GM12891 (cell line): ENCODE results near the gene SYT17. TPM values are rescaled to one million over a fixed set of nuclear protein-coding genes. Genes with fewer than 3 reads are reported as not detected.

Source experiments
- DNase-seq: peaks from one replicate; pipeline ENCODE4 v3.0.0; 2011; ENCODE audit warnings: low spot score; ENCODE audit not compliant: insufficient read length
- FAIRE-seq: peaks from 2 replicates; lab custom pipeline; 2011; peaks lifted over from hg19 to GRCh38; lab: Jason Lieb, UNC
- PAX5 ChIP-seq: IDR thresholded peaks from 2 replicates; pipeline ENCODE4 v1.6.1; 2011; ENCODE audit warnings: low read length, moderate library complexity, mild to moderate bottlenecking; ENCODE audit not compliant: insufficient read depth, severe bottlenecking
- POLR2A ChIP-seq: IDR thresholded peaks from 2 replicates; pipeline ENCODE4 v1.6.1; 2011; ENCODE audit warnings: low read depth, low read length, control low read depth
- POLR2AphosphoS5 ChIP-seq: IDR thresholded peaks from 2 replicates; pipeline ENCODE4 v1.6.1; 2011; ENCODE audit warnings: low read depth, low read length, control low read depth
- POU2F2 ChIP-seq: IDR thresholded peaks from 2 replicates; pipeline ENCODE4 v1.6.1; 2011; ENCODE audit warnings: low read depth, mild to moderate bottlenecking, control low read depth, low read length, moderate library complexity
- SPI1 ChIP-seq: IDR thresholded peaks from 2 replicates; pipeline ENCODE4 v1.6.1; 2011; ENCODE audit warnings: low read depth, low read length, control low read depth
- TAF1 ChIP-seq: IDR thresholded peaks from 2 replicates; pipeline ENCODE4 v1.6.1; 2011; ENCODE audit warnings: low read depth, low read length, control low read depth
- polyA plus RNA-seq: library from polyadenylated mRNA; unstranded; fragments of >200 nt; gene quantifications from one replicate; pipeline ENCODE4 v1.2.1, GENCODE V29; 2012; ENCODE audit warnings: low read depth, missing spikeins, inconsistent platforms; ENCODE audit not compliant: missing spikeins

The SYT17 gene, protein sequence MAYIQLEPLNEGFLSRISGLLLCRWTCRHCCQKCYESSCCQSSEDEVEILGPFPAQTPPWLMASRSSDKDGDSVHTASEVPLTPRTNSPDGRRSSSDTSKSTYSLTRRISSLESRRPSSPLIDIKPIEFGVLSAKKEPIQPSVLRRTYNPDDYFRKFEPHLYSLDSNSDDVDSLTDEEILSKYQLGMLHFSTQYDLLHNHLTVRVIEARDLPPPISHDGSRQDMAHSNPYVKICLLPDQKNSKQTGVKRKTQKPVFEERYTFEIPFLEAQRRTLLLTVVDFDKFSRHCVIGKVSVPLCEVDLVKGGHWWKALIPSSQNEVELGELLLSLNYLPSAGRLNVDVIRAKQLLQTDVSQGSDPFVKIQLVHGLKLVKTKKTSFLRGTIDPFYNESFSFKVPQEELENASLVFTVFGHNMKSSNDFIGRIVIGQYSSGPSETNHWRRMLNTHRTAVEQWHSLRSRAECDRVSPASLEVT
- polyA plus RNA-seq: 3.5 TPM

- peak; percentile 87 for FAIRE-seq
- TF ChIP-seq PAX5 (peak; percentile 81), TAF1 (no peak)
These were observed at the start of gene SYT17 for GRCh38 chr16:19167710-19168370. TSS of gene SYT17 (plus strand) at chr16:19168240. CDS start at chr16:19168647, 407 bp downstream.

DNA sequence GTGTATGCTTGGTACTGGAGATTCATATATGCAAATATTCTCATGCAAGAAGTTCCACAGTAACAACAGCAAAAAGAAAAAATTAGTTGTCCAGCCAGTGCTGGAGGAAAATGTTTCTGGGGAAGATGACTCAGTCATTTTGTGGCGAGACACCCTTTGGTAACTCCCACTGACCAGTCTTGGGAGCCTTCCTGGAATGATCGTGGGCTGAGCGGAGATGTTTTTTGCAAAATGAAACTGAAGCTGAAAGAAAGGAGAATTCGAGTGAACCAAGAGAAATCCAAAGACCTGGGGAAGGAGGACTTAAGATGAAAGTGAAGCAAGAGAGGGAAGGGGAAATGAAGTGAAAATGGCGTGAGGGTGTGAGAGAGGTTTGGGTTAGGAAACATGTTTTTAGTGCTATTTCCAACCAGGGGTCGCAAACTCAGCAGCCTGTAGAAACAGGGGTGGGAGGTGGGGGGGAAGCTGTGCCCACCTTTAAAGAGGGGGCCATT, 49.1 kb upstream of the SYT17 start:
- DNase-seq: no peak
- FAIRE-seq: no peak
- no peak for TF ChIP-seq POLR2A
- TF ChIP-seq SPI1: peak; percentile 27; the same call in 1 of the 2 replicates

More at GRCh38 chr16:19167710-19168370, at the start of gene SYT17:
- DNase-seq: peak; percentile 86

DNA sequence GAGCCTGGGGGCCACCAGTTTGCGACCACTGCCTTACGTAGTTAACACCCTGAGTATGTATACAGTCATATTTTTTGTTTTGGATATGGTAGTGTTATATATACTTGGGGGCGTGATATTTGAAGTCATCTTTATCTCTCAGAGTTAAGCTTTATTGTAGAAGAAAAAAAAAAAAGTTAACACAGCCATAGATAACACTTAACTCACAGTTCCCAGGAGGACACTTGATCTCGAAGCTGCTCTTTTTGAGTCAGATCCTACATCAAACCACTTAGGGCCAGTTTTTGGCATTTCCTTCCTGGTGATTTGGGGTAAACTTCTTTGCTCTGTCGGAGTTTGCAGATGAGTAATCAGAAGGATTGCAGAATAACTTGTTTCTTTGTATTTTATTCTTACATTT, 48.5 kb upstream of the SYT17 start:
- no peak for TF ChIP-seq PAX5
- no peak for FAIRE-seq
- DNase-seq: no peak

DNA sequence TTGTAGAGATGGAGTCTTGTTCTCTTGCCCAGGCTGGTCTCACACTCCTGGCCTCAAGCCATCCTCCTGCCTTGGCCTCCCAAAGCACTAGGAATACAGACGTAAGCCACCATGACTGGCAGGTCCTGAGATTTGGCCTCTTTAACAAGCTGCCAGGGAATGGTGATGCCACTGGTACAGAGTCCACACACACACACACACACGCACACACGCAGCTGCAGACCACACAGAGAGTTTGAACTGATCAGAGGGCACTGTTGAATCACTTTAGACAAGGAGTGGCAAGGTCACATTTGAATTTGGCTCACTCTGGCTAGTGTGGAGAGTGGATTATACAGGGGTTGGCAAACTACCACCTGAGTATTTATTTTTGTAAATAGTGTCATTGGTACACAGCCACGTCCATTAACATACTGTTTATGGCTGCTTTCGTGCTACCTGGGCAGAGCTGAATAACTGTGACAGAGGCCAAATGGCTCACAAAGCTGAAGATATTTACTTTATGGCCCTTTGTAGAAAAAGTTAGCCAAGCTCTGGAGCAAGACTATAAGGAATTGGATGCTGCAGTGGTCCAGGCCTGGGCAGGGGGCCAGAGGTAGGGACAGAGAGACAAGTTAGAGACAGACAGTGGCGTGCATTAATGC, 44.4 kb upstream of the SYT17 start:
- TF ChIP-seq SPI1: no peak
- TF ChIP-seq TAF1: no peak
- no peak for TF ChIP-seq POU2F2
- no peak for FAIRE-seq
- no peak for DNase-seq

DNA sequence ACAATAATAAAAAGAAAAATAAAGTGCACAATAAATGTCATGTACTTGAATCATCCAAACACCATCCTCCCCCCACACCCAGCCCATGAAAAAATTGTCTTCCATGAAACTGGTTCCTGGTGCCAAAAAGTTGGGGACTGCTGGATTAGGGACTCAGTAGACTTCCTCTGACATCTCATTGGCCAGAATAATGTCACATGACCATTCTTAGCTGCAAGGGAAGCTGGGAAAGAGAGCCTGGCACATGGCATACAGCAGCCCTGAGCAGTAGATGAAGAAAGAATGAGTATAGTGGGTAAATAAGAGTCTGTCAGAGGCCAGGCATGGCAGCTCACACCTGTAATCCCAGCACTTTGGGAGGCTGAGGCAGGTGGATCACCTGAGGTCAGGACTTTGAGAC, 41.7 kb upstream of the SYT17 start:
- DNase-seq (no peak), FAIRE-seq (no peak)
- no peak for TF ChIP-seq SPI1
- TF ChIP-seq PAX5: no peak
- no peak for TF ChIP-seq TAF1
- no peak for TF ChIP-seq POLR2AphosphoS5
- TF ChIP-seq POU2F2: no peak
- TF ChIP-seq POLR2A: no peak

DNA sequence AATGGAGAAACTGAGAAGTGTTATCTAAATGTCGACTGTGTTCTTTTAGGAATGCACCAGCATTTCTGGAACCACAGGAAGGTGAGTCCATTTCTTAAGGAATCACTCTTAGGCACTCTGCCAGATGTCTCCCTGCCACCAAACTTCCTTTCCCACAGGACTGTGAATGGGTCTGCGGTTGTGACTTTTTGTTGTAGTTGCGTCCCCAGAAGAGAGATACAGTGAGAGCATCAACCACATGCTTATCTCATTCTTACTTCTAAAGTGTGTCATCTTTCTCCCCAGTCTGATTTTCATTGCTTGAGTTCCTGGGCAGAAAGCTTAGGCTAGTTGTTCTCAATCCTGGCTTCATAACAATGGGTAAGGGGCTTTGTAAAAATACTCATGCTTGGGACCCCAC, 40.8 kb upstream of the SYT17 start:
- TF ChIP-seq TAF1 (no peak), SPI1 (no peak), POLR2AphosphoS5 (no peak), POLR2A (no peak), PAX5 (no peak), POU2F2 (no peak)
- DNase-seq (no peak), FAIRE-seq (no peak)

GRCh38 chr16:19127674-19128131, 40.3 kb upstream of the SYT17 start:
- FAIRE-seq: peak; percentile 62
- TF ChIP-seq POLR2AphosphoS5: no peak
- no peak for TF ChIP-seq PAX5
- TF ChIP-seq POU2F2: peak; percentile 82; the same call in 1 of the 2 replicates
- TF ChIP-seq TAF1: no peak
- no peak for TF ChIP-seq POLR2A
- peak; percentile 93 for TF ChIP-seq SPI1
- no peak for DNase-seq

DNA sequence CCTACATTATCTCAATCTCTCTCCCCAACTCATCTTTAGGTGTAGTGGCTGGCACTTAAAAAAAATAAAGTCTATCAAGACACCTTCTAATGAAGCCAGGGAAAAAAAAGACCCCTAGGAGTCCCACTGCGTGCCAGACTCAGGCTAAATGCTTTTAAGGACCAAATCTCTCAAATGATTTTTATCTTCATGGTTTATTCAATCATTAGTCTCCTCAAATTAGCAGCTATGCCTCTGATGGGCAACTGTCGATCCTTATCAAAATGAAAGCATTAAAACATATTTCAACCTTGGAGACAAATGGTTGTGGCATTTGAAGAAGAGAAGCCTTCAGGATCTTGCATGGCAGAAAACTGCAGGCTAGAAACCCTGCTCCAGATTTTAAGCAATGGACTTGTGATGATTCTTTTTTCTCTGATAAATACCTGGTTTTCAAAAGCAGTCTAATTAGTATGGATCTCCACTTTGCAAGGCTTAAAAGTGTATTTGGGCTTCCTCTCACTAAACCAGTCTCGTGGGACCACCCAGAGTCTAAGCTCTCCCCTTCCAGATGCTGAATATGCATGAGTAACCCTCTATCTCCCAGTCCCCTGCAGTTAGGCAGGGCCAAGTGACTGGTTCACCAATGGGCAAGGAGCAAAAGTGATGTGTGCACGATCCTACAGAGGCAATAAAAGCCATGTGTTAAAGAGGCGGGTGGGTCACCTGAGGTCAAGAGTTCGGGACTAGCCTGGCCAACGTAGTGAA, 39.4 kb upstream of the SYT17 start:
- no peak for TF ChIP-seq PAX5
- no peak for TF ChIP-seq POLR2AphosphoS5
- no peak for TF ChIP-seq TAF1
- no peak for TF ChIP-seq POU2F2
- TF ChIP-seq POLR2A: no peak
- no peak for TF ChIP-seq SPI1
- DNase-seq: no peak
- no peak for FAIRE-seq

- FAIRE-seq: no peak
- TF ChIP-seq PAX5 (no peak), POU2F2 (no peak), TAF1 (no peak), POLR2A (no peak), SPI1 (no peak), POLR2AphosphoS5 (no peak)
- no peak for DNase-seq
These were observed 37.7 kb upstream of the SYT17 start for GRCh38 chr16:19130385-19130784.
